GM20431 (cell line): ENCODE data around the gene GBX2.

Source experiments
- in situ Hi-C: fragments of 300-500 bp; cut with MseI, MboI; formaldehyde crosslinking; loops from one replicate; pipeline ENCODE4 v1.15.0; 2020; ENCODE audit warnings: low sequenced_read_pairs; ENCODE audit not compliant: unreplicated experiment

The GBX2 gene

GRCh38 chr2:236190674-236191073 lies 22.5 kb upstream of the GBX2 start:
- in situ Hi-C loops: no loop called here

- in situ Hi-C loops: loop anchor here (10.0 kb wide), 1 partner anchor 410 kb away; no protein-coding TSS in a partner anchor
These were observed 16.5 kb upstream of the GBX2 start for GRCh38 chr2:236184701-236185100.

DNA sequence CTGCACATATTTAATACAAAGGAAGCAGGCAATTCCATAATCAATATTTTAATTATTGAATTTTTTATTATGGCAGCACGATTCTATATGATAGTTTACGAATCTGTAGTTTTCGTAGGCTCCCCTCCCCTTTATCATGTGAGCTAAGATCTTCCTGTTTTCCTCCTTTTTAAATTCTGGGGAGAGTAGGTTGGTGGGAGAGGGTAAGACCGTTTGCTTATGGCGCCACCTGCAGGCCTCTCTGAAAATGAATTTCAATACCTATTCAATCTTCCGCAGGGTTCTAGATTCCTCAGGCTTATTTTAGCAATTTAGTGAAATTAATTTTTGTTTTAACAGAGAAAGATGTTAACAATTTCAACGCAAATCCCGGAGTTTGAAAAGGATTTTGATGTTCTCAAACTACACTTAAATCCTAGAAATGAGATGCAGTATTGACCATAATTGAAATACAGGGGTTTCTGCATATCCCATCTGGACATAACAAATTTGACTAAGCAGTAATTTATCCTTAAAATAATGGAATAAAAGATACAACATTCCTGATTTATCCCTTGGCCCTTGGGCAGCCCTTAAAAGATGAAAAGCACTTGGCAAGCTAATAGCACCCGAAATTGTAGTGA lies 12.8 kb upstream of the GBX2 start:
- in situ Hi-C loops: loop anchor here (10.0 kb wide), 1 partner anchor 406 kb away; no protein-coding TSS in a partner anchor

- in situ Hi-C loops: loop anchor here (10.0 kb wide), 1 partner anchor 405 kb away; no protein-coding TSS in a partner anchor
These were observed 12.1 kb upstream of the GBX2 start for GRCh38 chr2:236180076-236180816.

GRCh38 chr2:236179236-236180075 lies 11.3 kb upstream of the GBX2 start:
- in situ Hi-C loops: loop anchor here (10.0 kb wide), 1 partner anchor 405 kb away; no protein-coding TSS in a partner anchor

DNA sequence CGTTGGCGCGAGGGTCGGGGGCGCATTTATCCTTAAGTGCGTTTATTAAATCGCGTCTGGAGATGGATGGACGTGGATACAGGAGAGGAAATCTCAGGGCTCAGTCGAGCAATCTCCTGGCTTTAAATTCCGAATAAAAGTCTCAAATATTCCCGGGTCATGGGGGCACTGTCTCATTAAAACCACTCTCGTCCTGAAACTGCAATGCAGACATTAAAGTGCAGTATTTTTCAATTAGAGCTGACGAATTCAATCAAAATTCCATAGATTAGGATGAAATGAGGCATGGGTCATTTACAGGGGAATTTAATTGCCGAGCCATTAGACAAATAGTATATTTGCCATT lies 10.7 kb upstream of the GBX2 start:
- in situ Hi-C loops: no loop called here

DNA sequence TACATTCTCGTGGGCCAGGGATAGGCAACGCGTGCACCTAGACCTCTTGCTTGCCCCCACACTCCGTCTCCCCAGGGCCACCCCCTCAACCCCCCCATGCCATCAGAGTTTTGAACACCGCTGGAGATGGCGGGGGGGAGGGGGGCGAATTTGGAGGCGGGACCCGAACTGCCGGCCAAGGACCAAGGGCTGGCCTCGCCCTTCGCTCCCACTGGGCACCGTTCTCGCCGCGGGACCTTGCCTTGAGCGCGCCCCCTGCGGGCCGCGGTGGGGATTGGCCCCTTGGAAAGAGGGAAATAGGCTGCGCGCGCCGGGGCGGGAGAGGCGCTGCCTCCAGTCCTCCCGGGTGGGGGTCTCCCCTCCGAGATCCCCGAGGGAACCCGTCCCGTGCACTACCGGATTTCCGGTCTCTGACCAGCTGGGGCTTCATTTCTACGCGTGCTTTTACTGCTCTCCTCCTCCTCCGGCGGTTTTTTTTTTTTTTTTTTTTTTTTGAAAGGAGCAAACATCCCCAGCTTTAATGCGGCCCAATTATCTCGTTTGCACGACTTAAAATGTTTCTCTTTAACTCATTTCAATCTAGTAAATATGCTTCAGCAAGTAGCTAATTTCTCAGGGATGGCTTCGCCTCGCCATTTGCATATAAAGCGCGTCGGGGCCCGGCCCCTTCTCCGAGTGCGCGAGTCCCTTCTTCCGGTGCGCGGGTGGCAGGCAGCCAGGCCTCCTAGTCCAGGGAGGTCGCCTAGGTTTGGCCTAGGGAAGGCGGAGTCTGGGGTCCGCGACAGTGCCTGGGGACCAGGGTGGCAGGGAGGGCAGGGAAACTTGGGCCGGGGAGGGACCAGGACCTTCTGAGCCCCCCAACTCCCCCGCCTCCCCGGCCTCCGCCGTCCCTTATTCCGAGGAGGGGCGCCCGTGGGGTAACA lies 10.0 kb upstream of the GBX2 start:
- in situ Hi-C loops: no loop called here

GRCh38 chr2:236177604-236177966 lies 9.4 kb upstream of the GBX2 start:
- in situ Hi-C loops: no loop called here

DNA sequence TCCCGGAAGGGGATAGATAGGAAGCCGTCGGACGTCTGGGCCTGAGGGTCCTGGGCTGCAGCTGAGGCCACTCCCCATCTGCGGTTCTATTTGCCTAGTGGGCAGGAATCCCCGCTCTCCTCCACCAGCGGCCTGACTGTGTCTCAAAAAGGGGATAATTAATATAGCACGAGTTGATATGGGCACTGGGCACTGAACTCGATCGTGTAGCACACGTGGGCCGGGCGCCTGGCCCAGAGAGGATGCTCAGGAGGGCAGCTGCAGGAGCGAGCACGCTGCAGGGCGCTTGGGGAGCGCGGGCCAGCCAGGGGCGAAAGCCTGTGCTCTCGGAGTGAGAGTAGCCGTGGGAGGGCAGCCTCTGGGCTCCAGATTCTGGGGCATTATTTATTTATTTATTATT lies 8.8 kb upstream of the GBX2 start:
- in situ Hi-C loops: no loop called here

DNA sequence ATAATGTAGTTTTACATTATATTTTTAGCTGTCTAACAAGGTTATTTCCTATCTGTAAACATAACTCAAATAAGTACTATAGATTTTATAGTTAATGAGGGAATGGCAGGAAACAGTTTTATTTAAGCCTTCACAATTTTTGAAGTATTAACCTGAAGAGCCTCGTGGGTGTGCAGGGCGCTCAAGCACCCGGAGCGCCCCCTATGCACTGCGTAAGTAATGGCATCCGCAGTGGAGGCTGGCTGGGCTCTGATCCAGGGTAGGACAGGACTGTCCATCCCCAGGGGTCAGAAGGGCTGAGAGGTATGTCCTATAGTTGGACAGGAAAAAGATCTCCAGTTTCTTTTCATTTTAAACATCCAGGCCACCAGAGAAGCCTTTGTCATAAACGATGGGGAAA lies 8.2 kb upstream of the GBX2 start:
- in situ Hi-C loops: no loop called here

DNA sequence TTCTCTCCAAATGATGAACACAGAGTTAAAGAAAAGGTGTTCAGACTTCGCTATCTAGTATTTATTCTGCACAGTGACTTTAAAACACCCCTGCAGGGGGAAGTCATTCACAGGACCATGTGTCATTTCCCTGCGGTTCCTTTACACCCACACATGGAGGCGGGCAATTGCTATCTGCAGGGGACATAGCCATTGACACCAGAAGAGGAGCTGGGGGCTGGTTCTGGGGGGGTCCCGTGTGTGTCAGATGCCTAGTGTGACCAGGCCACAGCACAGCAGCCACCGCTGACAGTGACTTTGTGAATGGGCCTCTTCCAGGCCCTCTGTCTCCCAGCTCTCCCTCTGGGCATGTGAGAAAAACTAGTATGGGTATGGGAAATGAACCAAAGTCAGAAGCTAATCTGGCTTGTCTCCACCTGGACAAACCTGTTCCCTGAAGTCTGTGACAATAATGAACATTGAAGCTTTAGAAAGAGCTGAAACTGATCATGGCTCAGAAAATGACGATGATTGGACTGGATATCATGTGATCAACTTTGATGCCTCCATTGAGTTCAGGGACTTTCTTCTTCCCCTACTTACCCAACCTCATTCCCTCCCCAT lies 7.5 kb upstream of the GBX2 start:
- in situ Hi-C loops: no loop called here

DNA sequence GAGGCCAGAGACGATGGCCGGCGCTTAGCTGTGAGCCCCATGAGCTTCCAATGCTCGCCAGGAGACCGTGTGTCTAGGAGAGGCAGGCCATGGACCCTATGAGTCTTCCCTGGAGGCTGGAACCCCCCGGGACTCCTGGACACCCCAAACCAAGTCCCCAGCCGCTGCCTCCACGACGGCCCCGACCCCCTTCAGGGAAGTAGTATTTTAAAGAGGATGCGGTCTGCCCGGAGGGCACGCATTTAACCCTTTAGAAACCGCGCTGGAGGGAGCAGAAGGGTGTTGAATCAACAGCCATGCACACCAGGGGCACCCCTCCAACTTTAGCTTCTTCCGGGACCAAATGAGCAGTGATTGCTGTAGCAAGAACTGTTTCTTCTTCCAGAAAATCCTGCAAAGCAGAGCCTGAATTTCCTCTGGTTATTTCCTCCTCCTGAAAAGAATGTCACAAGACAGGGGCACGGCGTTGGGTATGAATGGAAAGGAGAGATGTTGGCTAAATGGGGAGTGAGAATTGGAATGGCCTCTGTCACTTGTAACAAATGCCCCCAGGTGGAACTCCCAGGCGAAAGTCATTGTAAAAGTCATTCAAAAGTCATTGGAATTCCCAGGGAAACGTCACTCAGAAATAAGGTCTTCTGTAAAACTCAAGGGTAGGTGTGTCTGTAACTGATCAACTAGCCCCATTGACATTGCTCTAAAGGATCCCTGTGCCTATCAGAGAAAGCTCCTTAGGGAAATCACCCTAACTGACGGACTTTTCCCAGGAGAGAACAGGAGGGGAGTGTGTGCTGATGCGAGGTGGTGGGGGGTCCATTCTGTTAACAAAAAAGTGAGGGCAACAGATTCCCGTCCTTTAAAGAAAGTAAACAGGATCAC lies 5.8 kb upstream of the GBX2 start:
- in situ Hi-C loops: no loop called here

DNA sequence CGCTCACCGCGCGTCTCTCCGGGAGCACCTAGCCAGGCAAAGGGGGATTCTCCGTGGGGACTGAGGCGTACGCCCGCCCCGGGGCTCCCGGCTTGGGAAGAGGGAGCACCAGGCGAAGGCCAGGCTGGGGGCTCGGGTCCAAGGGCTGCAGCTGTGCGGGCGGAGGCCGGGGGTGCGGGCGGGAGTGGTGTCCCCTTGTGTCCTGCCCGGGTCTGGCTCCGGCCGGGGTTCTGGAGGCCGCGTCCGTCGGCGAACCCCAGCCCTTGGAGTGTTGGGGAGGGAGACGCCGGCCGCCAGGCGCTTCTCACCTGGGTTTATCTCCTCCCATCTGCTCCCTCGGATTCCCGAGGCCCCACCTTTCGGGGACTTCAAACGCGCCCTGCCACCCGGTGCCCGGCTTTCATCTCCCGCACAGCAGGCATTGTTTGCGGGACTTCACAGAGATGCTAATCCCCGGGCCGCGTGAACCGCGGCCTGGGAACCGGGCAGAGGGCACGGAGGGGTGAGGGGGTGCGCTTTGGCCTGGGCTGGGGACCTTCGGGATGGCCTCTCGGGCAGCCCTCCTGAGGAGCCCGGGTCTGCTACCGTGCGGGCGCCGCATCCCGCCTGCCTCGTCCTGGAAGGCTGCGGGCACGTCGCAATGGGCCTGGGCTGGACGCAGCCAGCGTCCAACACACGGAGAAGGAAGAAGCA lies 5.0 kb upstream of the GBX2 start:
- in situ Hi-C loops: no loop called here

GRCh38 chr2:236172255-236173035 lies 4.3 kb upstream of the GBX2 start:
- in situ Hi-C loops: no loop called here

DNA sequence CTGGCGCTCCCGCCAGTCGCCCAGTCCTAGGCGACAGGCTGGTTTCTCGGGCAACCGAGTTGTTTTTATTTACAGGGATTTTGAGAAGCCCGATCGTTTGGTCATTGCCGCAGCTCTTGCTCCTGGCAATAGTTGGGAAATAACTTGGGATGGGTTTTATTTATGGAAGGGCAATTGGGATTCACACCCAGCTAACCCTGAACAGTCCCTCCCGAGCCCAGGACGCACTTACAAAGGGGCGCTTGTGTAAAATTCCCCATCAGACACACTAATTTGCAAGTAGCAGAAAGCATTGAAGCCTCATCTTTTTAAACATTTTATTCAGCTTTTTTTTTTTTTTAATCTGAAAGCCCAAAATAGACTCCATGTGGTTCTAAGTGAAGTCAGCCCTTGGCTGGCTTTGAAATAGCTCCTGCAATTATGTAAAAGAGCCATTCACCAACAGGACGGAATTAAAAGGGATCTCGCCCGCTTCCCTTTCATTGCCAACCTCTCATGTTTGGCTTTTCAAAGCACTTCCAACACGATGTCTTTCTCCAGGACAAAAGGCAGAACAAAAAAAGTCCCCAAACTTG lies 3.6 kb upstream of the GBX2 start:
- in situ Hi-C loops: no loop called here

GRCh38 chr2:236171181-236171679 lies 3.0 kb upstream of the GBX2 start:
- in situ Hi-C loops: no loop called here
